ENCODE results near the gene NECTIN1.

Gene NECTIN1

GRCh38 chr11:119730789-119731386 is 1.9 kb upstream of the NECTIN1 start:
- no peak for DNase-seq (ENCODE audit: low read depth in 2 of 2)

DNA sequence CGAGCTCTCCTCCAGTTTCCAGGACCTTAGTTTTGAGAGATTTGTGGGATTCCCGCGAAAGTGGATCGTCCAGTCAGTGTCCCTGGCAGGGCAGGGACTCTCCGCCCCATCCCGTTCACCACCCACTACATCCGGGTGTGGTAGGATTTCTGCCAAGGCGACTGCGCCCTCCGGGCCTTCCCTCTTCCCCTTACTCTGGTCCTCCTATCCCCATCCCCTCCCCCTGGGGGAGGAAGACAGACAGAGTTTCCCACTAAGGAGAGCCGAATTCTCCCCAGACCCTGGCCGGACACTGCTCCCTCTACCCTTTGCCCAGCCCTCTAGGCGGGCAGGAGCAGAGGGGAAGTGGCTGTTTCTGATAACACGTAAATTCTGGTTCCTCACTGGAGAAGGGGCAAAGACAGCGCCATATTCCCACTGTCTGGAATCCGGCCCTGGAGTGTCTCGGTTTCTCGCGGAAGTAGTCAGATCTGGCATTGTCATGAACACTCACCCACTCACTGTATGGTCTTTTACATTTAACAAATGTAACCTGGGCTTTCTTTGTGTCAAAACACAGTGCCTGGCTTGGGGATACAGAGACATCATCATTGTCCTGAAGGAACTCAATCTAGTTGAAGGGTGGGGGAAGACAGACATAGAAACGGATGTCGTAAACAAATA is 1.1 kb upstream of the NECTIN1 start:
- DNase-seq (ENCODE audit: low read depth in 2 of 2) = no peak

DNA sequence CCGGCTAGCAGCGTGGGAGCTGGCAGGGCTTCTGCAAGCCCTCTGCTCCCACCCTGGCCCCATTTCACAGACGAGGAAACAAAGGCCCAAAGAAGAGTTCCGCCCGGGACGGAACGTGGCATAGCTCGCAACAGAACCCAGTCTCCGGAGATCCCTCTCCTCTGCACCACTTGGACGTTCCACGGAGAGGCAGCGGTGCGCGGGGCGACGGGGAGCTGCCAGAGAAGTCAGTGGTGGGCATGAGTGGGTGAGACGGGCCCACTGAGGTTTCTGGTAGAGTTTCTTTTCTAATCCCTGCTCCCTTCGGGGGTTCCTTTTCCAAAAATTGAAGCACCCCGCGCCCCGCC is 554 bp upstream of the NECTIN1 start:
- no peak for DNase-seq (ENCODE audit: low read depth in 2 of 2)

DNA sequence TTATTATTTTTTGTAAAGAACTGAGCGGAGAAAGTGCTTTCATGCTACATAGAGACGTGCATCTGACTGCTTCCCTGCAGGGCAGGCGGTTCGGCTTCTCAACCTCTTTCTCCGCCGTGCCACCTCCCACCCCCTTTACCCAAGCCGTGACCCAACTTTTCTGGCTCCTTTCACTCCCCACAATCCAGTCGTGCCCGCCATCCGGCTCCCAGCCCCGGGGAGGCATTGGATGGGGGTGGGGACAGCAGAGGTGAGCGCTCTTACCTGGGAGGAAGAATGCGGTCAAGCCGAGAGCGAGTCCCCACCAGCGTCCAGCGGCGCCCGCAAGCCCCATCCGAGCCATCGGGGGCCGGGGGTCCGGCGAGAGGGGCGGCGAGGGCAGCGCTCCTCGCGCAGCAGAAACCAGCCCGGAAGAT is 781 bp downstream of the NECTIN1 start:
- DNase-seq (ENCODE audit: low read depth in 2 of 2) = no peak

DNA sequence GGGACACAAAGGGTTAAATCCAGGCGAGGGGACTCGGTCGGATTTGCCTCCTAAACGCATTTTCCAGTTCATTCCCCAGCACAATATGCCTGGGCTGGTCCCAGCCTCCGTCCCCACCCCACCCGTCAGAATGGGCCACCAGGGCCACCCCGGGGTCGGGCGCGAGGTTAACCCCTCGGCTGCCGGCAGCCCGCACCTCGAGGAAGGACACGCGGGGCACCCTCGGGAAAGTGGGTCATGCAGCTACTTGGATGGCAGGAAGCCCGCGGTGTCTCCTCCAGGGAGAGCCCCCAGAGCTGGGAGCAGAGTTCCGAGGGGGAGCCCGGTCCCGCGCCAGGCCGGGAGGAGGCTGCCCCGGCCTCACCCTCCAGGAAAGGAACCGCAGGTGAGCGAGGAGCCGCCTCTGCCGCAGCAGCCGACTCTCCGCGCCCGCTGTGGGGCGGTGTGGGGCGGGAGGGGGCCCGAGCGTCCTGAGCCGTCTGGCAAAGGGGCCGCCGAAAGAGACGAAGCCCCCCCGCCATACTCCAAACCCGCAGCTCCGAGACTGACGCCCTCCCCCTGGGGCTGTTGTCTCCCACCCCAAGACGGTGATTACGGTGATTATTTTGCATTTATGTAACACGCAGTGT is 1.4 kb downstream of the NECTIN1 start:
- peak in 1 of 2 donors; percentile 18 for DNase-seq (ENCODE audit: low read depth in 2 of 2)

GRCh38 chr11:119726585-119727522 is 2.1 kb downstream of the NECTIN1 start:
- DNase-seq (ENCODE audit: low read depth in 2 of 2) = no peak

DNA sequence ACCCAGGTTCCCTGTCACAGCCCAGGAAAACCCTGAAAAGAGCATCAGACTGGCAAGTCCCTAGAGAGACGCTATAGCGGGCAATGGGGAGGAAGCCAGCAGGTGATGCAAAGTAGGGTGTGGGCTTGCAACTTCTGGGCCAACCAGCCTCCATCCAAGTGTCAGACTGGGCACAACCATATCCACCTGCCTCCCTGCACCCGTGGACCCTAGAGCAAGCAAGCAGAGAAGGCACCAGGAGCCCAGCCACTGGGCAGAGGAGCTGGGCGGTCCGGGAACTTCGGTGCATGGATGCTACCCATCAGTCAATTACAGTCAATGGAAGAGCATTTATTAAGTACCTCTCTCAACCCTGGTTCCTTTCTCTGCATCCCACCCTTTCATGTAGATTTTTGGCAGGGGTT is 2.8 kb downstream of the NECTIN1 start:
- no peak for DNase-seq (ENCODE audit: low read depth in 2 of 2)

DNA sequence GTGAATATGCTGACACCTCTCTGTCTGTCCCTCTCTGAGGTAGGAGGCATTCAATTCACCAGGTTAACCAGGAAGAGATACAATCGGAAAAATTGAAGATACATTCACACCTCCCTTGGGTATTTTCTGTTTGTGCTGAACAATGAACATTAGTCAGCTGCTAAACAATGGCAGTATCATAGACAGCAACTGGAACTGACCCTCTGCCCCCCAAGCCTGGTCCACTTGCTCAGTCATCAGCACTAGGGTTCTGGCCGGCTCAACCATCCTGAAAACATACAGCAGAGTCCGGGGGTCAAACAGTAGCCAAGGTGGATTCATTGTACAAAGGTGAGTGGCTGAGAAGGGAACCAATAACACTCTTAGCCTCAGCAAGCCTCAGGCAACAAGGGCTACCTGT is 4.0 kb downstream of the NECTIN1 start:
- DNase-seq (ENCODE audit: low read depth in 2 of 2) = no peak

- no peak for DNase-seq (ENCODE audit: low read depth in 2 of 2)
Observed at GRCh38 chr11:119723952-119724325, 5.1 kb downstream of the NECTIN1 start.

DNA sequence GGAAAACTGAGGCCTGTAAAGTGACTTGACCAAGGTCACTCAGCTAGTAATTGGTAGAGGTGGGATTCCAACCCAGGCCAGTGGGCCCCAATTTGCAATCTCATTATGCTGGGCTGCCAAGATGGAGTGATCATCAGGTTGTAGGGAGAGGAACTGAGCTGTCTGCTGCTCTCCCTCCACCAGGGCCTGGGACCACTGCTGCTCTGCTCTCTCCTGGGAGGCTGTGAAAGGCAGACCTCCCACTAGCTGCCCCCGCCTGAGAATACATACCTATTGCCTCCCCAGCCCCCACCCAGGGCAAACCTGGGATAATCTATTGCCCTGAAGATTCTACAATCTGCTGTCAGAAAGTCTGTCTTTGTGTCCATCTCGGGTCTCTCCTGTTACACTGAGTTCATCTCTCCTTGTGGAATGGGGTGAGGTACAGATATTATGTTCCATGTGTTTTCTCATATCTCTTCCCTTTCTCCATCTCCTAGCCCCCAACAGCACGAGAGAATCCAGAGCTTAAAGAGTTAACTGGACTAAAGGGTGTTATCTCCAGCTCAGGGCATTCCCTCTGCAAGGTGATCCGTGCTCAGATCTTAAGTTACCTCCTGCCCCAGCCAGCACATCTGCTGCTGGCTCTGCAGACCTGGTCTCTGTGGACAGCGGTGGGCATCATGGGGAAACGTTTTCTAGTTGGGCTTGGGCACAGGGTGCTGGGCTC is 5.6 kb downstream of the NECTIN1 start:
- no peak for DNase-seq (ENCODE audit: low read depth in 2 of 2)

GRCh38 chr11:119722281-119722794 is 6.7 kb downstream of the NECTIN1 start:
- DNase-seq (ENCODE audit: low read depth in 2 of 2) = no peak

DNA sequence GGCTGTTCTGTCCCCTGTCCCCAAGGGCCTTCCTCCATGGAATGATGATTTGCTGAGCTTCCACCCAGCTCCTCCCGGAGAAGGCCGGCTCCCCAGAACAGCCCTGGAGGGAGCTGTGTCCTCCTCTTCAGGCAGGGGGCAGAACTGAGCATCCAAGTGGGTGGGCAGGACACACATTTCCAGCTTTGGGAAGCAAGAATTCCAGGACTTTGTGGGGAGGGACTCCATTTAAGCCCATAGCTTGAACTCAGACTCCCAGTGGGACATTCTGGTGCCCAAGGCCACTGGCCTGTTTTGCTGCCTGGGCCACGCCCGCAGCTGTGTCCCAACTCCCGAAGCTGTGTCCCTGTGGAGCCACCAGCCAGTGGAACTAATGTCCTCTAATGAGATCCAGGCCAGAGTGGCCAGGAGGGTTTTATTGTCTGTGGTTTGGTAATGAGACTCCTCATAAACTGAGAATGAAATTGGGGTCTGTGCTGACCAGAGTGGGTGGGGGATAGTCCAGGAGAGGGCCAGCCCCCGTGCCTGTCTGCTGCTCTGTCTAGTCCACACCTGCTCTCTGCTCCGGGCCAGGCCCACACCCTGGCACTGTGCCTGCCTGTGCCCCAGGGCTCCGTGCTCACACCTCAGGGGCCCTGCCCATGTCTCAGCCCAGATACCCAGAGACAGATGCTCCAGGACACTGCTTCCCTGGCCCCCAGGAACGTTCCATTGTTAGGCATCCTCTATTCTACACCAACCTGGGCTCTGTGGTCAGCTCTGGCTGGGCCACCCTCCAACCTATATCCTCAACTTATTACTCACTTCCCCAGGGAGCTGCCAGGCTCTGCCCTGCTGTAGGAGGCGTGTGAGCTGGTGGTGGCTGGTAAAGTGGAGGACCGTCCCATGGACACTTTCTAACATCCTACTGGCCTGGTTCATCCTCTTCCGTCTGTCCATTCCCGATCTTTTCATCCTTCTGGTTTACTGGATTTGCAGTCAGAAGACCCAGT is 7.6 kb downstream of the NECTIN1 start:
- no peak for DNase-seq (ENCODE audit: low read depth in 2 of 2)

DNA sequence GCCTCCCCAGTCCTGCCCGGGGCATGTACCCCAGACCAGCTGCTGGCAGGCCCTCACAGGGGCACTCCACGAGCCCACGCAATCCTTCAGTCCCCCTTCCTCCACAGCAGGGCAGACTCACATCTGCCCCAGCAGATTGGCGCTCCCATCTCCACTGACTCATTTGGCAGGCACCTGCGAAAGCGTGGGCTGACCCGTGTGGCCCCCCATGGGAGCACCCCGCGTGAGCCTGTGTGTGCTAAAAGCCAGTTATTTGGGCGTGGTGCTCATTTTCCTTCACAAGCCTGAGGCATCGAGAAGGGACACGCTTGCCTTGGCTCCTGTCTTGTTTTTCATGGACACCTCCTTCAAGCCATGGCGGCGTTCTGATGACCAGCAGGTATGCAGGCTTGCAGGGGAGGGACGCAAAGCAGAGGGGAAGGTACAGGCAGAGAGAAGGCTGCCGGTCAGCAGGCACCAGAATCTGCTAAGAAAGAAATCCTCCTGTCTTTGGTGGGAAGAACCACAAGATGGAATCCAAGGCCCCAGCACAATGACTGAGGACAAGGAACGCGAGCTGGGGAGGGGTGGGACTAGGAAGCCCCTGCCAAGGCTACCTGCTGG is 8.6 kb downstream of the NECTIN1 start:
- no peak for DNase-seq (ENCODE audit: low read depth in 2 of 2)

DNA sequence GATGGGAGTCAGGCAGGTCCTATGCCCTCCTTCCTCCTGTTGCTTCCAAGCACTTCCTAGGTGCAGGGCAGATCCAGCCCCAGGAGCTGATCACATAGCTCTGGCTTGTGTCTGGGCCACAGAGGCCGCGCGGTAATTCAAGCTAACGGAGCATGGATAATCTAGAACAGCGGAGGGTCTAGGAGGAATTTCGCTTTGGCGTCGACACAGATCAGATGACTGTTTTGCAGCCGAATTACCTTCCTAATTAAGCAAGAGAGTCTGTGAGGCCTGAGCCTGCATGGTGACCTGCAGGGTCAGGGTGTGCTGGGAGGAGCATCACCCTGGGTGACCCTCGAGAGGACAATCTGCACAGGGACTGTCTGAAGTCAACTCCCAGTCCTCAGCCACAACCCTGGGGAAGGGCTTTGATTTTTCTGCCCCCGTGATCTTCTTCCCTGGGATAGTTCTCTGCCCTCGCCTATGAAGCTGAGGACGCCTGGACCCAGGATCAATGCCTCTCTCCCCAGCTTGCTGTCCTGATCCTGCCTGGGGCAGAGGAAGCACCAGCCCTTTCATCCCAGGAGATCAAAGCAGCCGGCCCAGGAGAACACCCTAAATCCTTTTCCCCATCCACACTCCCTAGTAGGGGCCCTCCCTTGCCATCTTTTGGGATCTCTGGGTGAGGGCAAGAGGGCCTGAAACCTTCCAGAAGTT is 11.0 kb downstream of the NECTIN1 start:
- DNase-seq (ENCODE audit: low read depth in 2 of 2) = no peak

DNA sequence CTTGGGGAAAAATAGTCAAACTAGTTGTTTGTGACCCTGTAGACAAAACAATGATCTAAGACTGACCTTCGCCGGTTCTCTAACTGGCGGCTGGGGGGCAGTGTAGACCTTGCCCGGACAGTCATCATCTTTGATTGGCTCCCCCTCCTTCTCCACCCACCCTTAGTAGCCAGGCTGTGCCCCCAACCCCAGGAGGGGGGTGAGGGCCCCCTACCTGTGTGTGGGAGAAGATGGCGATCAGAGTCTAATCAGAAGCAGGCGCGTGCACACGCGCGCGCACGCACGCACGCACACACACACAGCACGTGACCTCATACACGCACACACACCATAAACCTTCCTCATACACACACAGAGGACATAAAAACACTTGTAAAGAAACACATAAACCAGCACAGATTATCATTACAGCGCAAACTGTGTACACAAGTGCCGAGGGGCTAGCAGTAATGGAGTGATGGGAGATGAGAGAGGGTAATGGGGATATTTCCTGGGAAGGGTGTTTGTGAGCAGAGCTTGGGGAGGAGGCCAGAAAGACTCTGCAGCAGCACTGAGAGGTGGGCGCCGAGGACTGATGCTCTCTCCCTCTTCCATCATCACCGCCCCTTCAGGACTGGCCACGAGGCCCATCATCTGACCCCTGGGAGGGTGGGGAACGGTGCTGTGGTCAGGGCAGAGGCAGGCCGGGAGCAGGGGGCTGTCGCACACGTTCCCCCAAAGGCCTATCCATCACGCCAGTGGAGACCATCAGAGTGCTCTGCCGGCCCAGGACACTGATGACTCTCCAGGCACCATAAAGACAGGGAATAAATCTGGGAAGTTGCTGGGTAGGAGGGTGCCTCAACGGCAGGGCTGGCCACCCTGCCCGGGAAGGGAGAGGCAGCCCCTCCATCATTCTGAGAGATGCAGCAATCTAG is 12.2 kb downstream of the NECTIN1 start:
- no peak for DNase-seq (ENCODE audit: low read depth in 2 of 2)

DNA sequence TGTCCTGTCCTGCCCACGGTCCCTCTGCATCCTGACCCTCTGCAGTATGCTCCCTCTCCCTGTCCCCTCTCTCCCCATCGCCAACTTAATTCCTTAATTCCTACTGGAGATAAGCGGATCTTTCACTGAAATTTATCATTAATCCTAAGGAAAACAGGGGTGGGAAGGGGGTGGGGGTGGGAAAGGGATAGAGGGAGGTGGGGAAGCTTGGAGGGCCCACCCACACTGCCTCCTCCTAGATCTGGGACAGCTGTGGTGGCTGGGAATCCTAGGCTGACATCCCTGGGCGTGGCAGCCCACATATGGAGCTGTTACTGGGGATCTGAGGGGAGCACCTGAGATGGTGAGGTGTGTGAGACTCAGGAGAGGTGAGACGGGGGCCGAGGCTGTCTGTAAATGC is 14.4 kb downstream of the NECTIN1 start:
- no peak for DNase-seq (ENCODE audit: low read depth in 2 of 2)

- DNase-seq (ENCODE audit: low read depth in 2 of 2) = no peak
Observed at GRCh38 chr11:119714189-119714588, 14.8 kb downstream of the NECTIN1 start.

DNA sequence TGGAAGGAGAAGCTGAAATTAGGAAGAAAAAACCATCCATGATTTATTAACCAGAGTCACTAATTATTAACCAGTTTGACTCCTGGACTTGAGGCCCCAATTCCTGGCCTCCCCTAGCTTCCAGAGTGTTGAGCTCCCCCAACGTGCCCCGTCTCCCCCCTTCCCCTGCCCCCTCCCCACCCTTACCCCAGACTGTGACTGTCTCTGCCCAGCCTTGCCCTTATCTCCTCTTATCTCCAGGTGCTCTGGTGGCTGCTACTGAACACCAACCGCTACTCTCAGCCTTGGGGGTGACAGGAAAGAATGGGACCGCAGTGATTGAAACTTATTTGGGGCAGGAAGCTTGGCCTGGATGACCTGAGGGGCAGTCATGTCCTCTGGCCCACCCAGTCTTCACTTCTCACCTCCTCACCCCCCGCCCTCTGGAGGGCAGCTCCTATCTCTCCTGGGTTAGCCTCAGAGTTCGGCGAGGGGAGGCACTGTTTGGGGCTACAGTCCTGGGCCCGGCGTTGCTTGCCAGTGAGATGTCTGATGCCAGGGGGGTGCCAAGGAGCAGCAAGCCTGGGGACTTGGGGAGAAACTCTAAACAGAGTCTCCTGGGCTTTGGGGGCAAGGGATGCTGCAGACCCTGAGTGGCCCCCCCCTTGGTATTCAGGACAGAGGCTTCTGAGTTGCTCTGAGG is 15.5 kb downstream of the NECTIN1 start:
- DNase-seq (ENCODE audit: low read depth in 2 of 2) = no peak
